COR-L47 (cell line): ENCODE results near the gene NTRK2.

Experiments used
- DNase-seq: peaks from one replicate; lab custom pipeline; 2025; lab: John Stamatoyannopoulos, UW

NTRK2 gene

GRCh38 chr9:84781458-84781857 is 111.9 kb downstream of the NTRK2 start:
- DNase-seq, result no peak

GRCh38 chr9:84781931-84782866 is 112.7 kb downstream of the NTRK2 start:
- no peak for DNase-seq

- no peak for DNase-seq
Observed at GRCh38 chr9:84785792-84786547, 116.4 kb downstream of the NTRK2 start.

- DNase-seq, result no peak
Observed at GRCh38 chr9:84788803-84789462, 119.4 kb downstream of the NTRK2 start.

- DNase-seq, result no peak
Observed at GRCh38 chr9:84789463-84789830, 119.9 kb downstream of the NTRK2 start.

- DNase-seq, result no peak
Observed at GRCh38 chr9:84791643-84792042, 122.1 kb downstream of the NTRK2 start.

GRCh38 chr9:84793251-84793650 is 123.7 kb downstream of the NTRK2 start:
- DNase-seq, result no peak

GRCh38 chr9:84794981-84795637 is 125.6 kb downstream of the NTRK2 start:
- DNase-seq, result no peak

GRCh38 chr9:84796404-84796803 is 126.9 kb downstream of the NTRK2 start:
- DNase-seq, result no peak

GRCh38 chr9:84799251-84799650 is 129.7 kb downstream of the NTRK2 start:
- DNase-seq, result no peak

- no peak for DNase-seq
Observed at GRCh38 chr9:84804951-84805694, 135.6 kb downstream of the NTRK2 start.

GRCh38 chr9:84807431-84807830 is 137.9 kb downstream of the NTRK2 start:
- no peak for DNase-seq

GRCh38 chr9:84807870-84808390 is 138.4 kb downstream of the NTRK2 start:
- peak; percentile 8 for DNase-seq

- no peak for DNase-seq
Observed at GRCh38 chr9:84808416-84808815, 138.9 kb downstream of the NTRK2 start.

GRCh38 chr9:84811072-84811750 is 141.7 kb downstream of the NTRK2 start:
- DNase-seq, result no peak

- no peak for DNase-seq
Observed at GRCh38 chr9:84811751-84812074, 142.2 kb downstream of the NTRK2 start.

GRCh38 chr9:84812355-84812754 is 142.8 kb downstream of the NTRK2 start:
- no peak for DNase-seq

GRCh38 chr9:84812847-84813246 is 143.3 kb downstream of the NTRK2 start:
- no peak for DNase-seq

- DNase-seq, result no peak
Observed at GRCh38 chr9:84815554-84815953, 146.0 kb downstream of the NTRK2 start.

- no peak for DNase-seq
Observed at GRCh38 chr9:84817038-84817437, 147.5 kb downstream of the NTRK2 start.

GRCh38 chr9:84818791-84819190 is 149.3 kb downstream of the NTRK2 start:
- no peak for DNase-seq
